ENCODE data around the gene SH3BP4.

Gene SH3BP4

GRCh38 chr2:234991290-234991689 lies 39.5 kb downstream of the SH3BP4 start:
- no peaks in the 10 kb centered on the region for H3K36me3 ChIP-seq (ENCODE audit: insufficient read depth, low read length)
- H3K9me3 ChIP-seq (ENCODE audit: control insufficient read depth, insufficient read depth, low read length): no peaks in the 10 kb centered on the region
- H3K4me1 ChIP-seq (ENCODE audit: insufficient read depth, low read length): peaks cover 33% of the 10 kb centered on the region

GRCh38 chr2:234991793-234992192 lies 40.0 kb downstream of the SH3BP4 start:
- H3K36me3 ChIP-seq (ENCODE audit: insufficient read depth, low read length): no peaks in the 10 kb centered on the region
- H3K4me1 ChIP-seq (ENCODE audit: insufficient read depth, low read length): peaks cover 34% of the 10 kb centered on the region

More at GRCh38 chr2:234991290-234991689, 39.5 kb downstream of the SH3BP4 start:
- no peak overlapping the region for H3K9ac ChIP-seq (ENCODE audit: low read depth, low read length)

GRCh38 chr2:234992196-234992595 lies 40.4 kb downstream of the SH3BP4 start:
- no peaks in the 10 kb centered on the region for H3K9me3 ChIP-seq (ENCODE audit: control insufficient read depth, insufficient read depth, low read length)
- peaks cover 38% of the 10 kb centered on the region for H3K4me1 ChIP-seq (ENCODE audit: insufficient read depth, low read length)
- no peaks in the 10 kb centered on the region for H3K36me3 ChIP-seq (ENCODE audit: insufficient read depth, low read length)
- no peak overlapping the region for H3K9ac ChIP-seq (ENCODE audit: low read depth, low read length)

More at GRCh38 chr2:234991793-234992192, 40.0 kb downstream of the SH3BP4 start:
- no peak overlapping the region for H3K9ac ChIP-seq (ENCODE audit: low read depth, low read length)
- H3K9me3 ChIP-seq (ENCODE audit: control insufficient read depth, insufficient read depth, low read length): no peaks in the 10 kb centered on the region

GRCh38 chr2:234992624-234993349 lies 41.0 kb downstream of the SH3BP4 start:
- Histone ChIP-seq H3K4me1 (ENCODE audit: insufficient read depth, low read length) (peaks cover 42% of the 10 kb centered on the region), H3K9ac (ENCODE audit: low read depth, low read length) (no peak overlapping the region), H3K36me3 (ENCODE audit: insufficient read depth, low read length) (no peaks in the 10 kb centered on the region), H3K9me3 (ENCODE audit: control insufficient read depth, insufficient read depth, low read length) (no peaks in the 10 kb centered on the region)

GRCh38 chr2:234993541-234993981 lies 41.7 kb downstream of the SH3BP4 start:
- H3K9ac ChIP-seq (ENCODE audit: low read depth, low read length): no peak overlapping the region
- no peaks in the 10 kb centered on the region for H3K9me3 ChIP-seq (ENCODE audit: control insufficient read depth, insufficient read depth, low read length)
- H3K4me1 ChIP-seq (ENCODE audit: insufficient read depth, low read length): peaks cover 46% of the 10 kb centered on the region
- no peaks in the 10 kb centered on the region for H3K36me3 ChIP-seq (ENCODE audit: insufficient read depth, low read length)

GRCh38 chr2:234994438-234995321 lies 42.9 kb downstream of the SH3BP4 start:
- Histone ChIP-seq H3K9me3 (ENCODE audit: control insufficient read depth, insufficient read depth, low read length) (no peaks in the 10 kb centered on the region), H3K36me3 (ENCODE audit: insufficient read depth, low read length) (peaks cover 3% of the 10 kb centered on the region; the same call in 1 of the 2 replicates), H3K9ac (ENCODE audit: low read depth, low read length) (no peak overlapping the region), H3K4me1 (ENCODE audit: insufficient read depth, low read length) (peaks cover 57% of the 10 kb centered on the region)

- Histone ChIP-seq H3K9me3 (ENCODE audit: control insufficient read depth, insufficient read depth, low read length) (no peaks in the 10 kb centered on the region), H3K9ac (ENCODE audit: low read depth, low read length) (no peak overlapping the region), H3K4me1 (ENCODE audit: insufficient read depth, low read length) (peaks cover 60% of the 10 kb centered on the region), H3K36me3 (ENCODE audit: insufficient read depth, low read length) (peaks cover 8% of the 10 kb centered on the region; the same call in 1 of the 2 replicates)
These were observed 43.7 kb downstream of the SH3BP4 start for GRCh38 chr2:234995332-234996068.

- peaks cover 8% of the 10 kb centered on the region; the same call in 1 of the 2 replicates for H3K36me3 ChIP-seq (ENCODE audit: insufficient read depth, low read length)
These were observed 44.5 kb downstream of the SH3BP4 start for GRCh38 chr2:234996069-234996940.

GRCh38 chr2:234996941-234997270 lies 45.1 kb downstream of the SH3BP4 start:
- Histone ChIP-seq H3K9ac (ENCODE audit: low read depth, low read length) (no peak overlapping the region), H3K4me1 (ENCODE audit: insufficient read depth, low read length) (peaks cover 60% of the 10 kb centered on the region), H3K9me3 (ENCODE audit: control insufficient read depth, insufficient read depth, low read length) (no peaks in the 10 kb centered on the region), H3K36me3 (ENCODE audit: insufficient read depth, low read length) (peaks cover 8% of the 10 kb centered on the region; the same call in 1 of the 2 replicates)

More at GRCh38 chr2:234996069-234996940, 44.5 kb downstream of the SH3BP4 start:
- H3K4me1 ChIP-seq (ENCODE audit: insufficient read depth, low read length): peaks cover 60% of the 10 kb centered on the region
- no peaks in the 10 kb centered on the region for H3K9me3 ChIP-seq (ENCODE audit: control insufficient read depth, insufficient read depth, low read length)
- H3K9ac ChIP-seq (ENCODE audit: low read depth, low read length): no peak overlapping the region

- Histone ChIP-seq H3K36me3 (ENCODE audit: insufficient read depth, low read length) (peaks cover 8% of the 10 kb centered on the region; the same call in 1 of the 2 replicates), H3K4me1 (ENCODE audit: insufficient read depth, low read length) (peaks cover 60% of the 10 kb centered on the region), H3K9ac (ENCODE audit: low read depth, low read length) (no peak overlapping the region), H3K9me3 (ENCODE audit: control insufficient read depth, insufficient read depth, low read length) (no peaks in the 10 kb centered on the region)
These were observed 45.6 kb downstream of the SH3BP4 start for GRCh38 chr2:234997389-234997788.

GRCh38 chr2:234998404-234999211 lies 46.8 kb downstream of the SH3BP4 start:
- Histone ChIP-seq H3K9me3 (ENCODE audit: control insufficient read depth, insufficient read depth, low read length) (no peaks in the 10 kb centered on the region), H3K4me1 (ENCODE audit: insufficient read depth, low read length) (peaks cover 57% of the 10 kb centered on the region), H3K36me3 (ENCODE audit: insufficient read depth, low read length) (peaks cover 8% of the 10 kb centered on the region; the same call in 1 of the 2 replicates), H3K9ac (ENCODE audit: low read depth, low read length) (no peak overlapping the region)

GRCh38 chr2:234999740-235000425 lies 48.1 kb downstream of the SH3BP4 start:
- Histone ChIP-seq H3K9ac (ENCODE audit: low read depth, low read length) (no peak overlapping the region), H3K36me3 (ENCODE audit: insufficient read depth, low read length) (peaks cover 8% of the 10 kb centered on the region; the same call in 1 of the 2 replicates), H3K4me1 (ENCODE audit: insufficient read depth, low read length) (peaks cover 46% of the 10 kb centered on the region), H3K9me3 (ENCODE audit: control insufficient read depth, insufficient read depth, low read length) (no peaks in the 10 kb centered on the region)
